GM23338 (cell line): ENCODE measurements around the gene MYOM1. TPM values are rescaled to one million over a fixed set of nuclear protein-coding genes. Genes with fewer than 3 reads are reported as not detected.

Experiments
- ATAC-seq: fragments of 200-7000 bp; cut with Tn5 transposase; 3 replicates; pipeline ENCODE4 v1.9.1; 2020
- DNase-seq: peaks from one replicate; pipeline ENCODE4 v3.0.0-alpha.2; 2015; ENCODE audit warnings: low spot score
- H2AFZ ChIP-seq: fragments of 200-600 bp; sonication (generic); 2 replicates; pipeline ENCODE4 v1.8.0; 2016; ENCODE audit warnings: antibody characterized with exemption, mild to moderate bottlenecking, moderate library complexity
- H3F3A ChIP-seq: fragments of 200-600 bp; sonication (generic); replicated peaks from 2 replicates; pipeline ENCODE4 v1.8.0; 2017; ENCODE audit warnings: antibody characterized with exemption, mixed run types, low read depth
- H3K27ac ChIP-seq: fragments of 200-600 bp; sonication (generic); 2 replicates; pipeline ENCODE4 v1.6.1; 2016; ENCODE audit warnings: low read depth
- H3K27me3 ChIP-seq: fragments of 200-600 bp; sonication (generic); 2 replicates; pipeline ENCODE4 v1.8.0; 2016; ENCODE audit warnings: mild to moderate bottlenecking, mixed run types, moderate library complexity; ENCODE audit not compliant: insufficient read depth
- H3K36me3 ChIP-seq: fragments of 200-600 bp; sonication (generic); 2 replicates; pipeline ENCODE4 v1.8.0; 2016; ENCODE audit warnings: mild to moderate bottlenecking; ENCODE audit not compliant: insufficient read depth
- H3K4me1 ChIP-seq: fragments of 200-600 bp; sonication (generic); 2 replicates; pipeline ENCODE4 v1.8.0; 2016; ENCODE audit warnings: mild to moderate bottlenecking, moderate library complexity; ENCODE audit not compliant: insufficient read depth
- H3K4me2 ChIP-seq: fragments of 200-600 bp; sonication (generic); 2 replicates; pipeline ENCODE4 v1.7.1; 2017; ENCODE audit warnings: mixed run types
- H3K4me3 ChIP-seq: fragments of 200-600 bp; sonication (generic); 2 replicates; pipeline ENCODE4 v1.6.1; 2016; ENCODE audit warnings: mixed run types
- H3K79me2 ChIP-seq: fragments of 200-600 bp; sonication (generic); replicated peaks from 2 replicates; pipeline ENCODE4 v1.8.0; 2017; ENCODE audit warnings: mild to moderate bottlenecking; ENCODE audit not compliant: insufficient read depth
- H3K9me2 ChIP-seq: fragments of 200-600 bp; sonication (generic); 2 replicates; pipeline ENCODE4 v1.8.0; 2017; ENCODE audit not compliant: insufficient read depth
- H4K20me1 ChIP-seq: fragments of 200-600 bp; sonication (generic); replicated peaks from 2 replicates; pipeline ENCODE4 v1.8.0; 2017; ENCODE audit warnings: mild to moderate bottlenecking; ENCODE audit not compliant: insufficient read depth
- H3K27ac Mint-ChIP-seq: 2 replicates; pipeline ENCODE4 v1.8.0; 2020; ENCODE audit warnings: inconsistent platforms, mild to moderate bottlenecking, moderate library complexity, mixed read lengths
- H3K27me3 Mint-ChIP-seq: 3 replicates; pipeline ENCODE4 v1.8.0; 2022; ENCODE audit warnings: low read depth, mild to moderate bottlenecking, moderate library complexity, mixed read lengths, inconsistent platforms; ENCODE audit not compliant: insufficient read depth, poor library complexity
- H3K36me3 Mint-ChIP-seq: 3 replicates; pipeline ENCODE4 v1.8.0; 2021; ENCODE audit warnings: low read depth, mild to moderate bottlenecking, inconsistent platforms, moderate library complexity, mixed read lengths
- H3K4me1 Mint-ChIP-seq: 3 replicates; pipeline ENCODE4 v1.8.0; 2020; ENCODE audit warnings: mild to moderate bottlenecking, inconsistent platforms, mixed read lengths
- H3K4me3 Mint-ChIP-seq: 3 replicates; pipeline ENCODE4 v1.8.0; 2021; ENCODE audit warnings: moderate library complexity, mild to moderate bottlenecking, inconsistent platforms, mixed read lengths
- H3K9me3 Mint-ChIP-seq: 3 replicates; pipeline ENCODE4 v1.8.0; 2020; ENCODE audit warnings: moderate library complexity, mild to moderate bottlenecking, inconsistent platforms, mixed read lengths
- CREB1 ChIP-seq: fragments of 250-450 bp; sonication (Bioruptor Pico); IDR thresholded peaks from 2 replicates; pipeline ENCODE4 v1.5.0; 2020; ENCODE audit warnings: low read depth, mild to moderate bottlenecking, moderate library complexity
- EZH2 ChIP-seq: fragments of 200-600 bp; sonication (generic); IDR thresholded peaks from one replicate; pipeline ENCODE4 v1.8.0; 2017; ENCODE audit warnings: antibody characterized with exemption, mild to moderate bottlenecking, low read depth; ENCODE audit not compliant: unreplicated experiment
- EZH2phosphoT487 ChIP-seq: fragments of 200-600 bp; sonication (generic); IDR thresholded peaks from one replicate; pipeline ENCODE4 v1.8.1; 2018; ENCODE audit warnings: antibody characterized with exemption; ENCODE audit not compliant: unreplicated experiment
- JUNB ChIP-seq: IDR thresholded peaks from one replicate; pipeline ENCODE4 v1.6.1; 2016; ENCODE audit warnings: antibody characterized with exemption; ENCODE audit not compliant: unreplicated experiment
- NANOG ChIP-seq: IDR thresholded peaks from 2 replicates; pipeline ENCODE4 v1.6.1; 2016; ENCODE audit warnings: antibody characterized with exemption, borderline replicate concordance
- POLR2AphosphoS5 ChIP-seq: IDR thresholded peaks from 2 replicates; pipeline ENCODE4 v1.6.1; 2016; ENCODE audit warnings: antibody characterized with exemption, low read depth
- STAT1 ChIP-seq: IDR thresholded peaks from one replicate; pipeline ENCODE4 v1.6.1; 2016; ENCODE audit warnings: antibody characterized with exemption; ENCODE audit not compliant: unreplicated experiment
- ZNF114 ChIP-seq: fragments of 250-450 bp; sonication (Bioruptor Pico); IDR thresholded peaks from 2 replicates; pipeline ENCODE4 v1.5.0; 2020; ENCODE audit warnings: mild to moderate bottlenecking, moderate library complexity
- ZNF331 ChIP-seq: fragments of 250-450 bp; sonication (Bioruptor Pico); IDR thresholded peaks from 2 replicates; pipeline ENCODE4 v1.5.0; 2020; ENCODE audit warnings: low read depth, mild to moderate bottlenecking, moderate library complexity
- polyA plus RNA-seq: library from polyadenylated mRNA; unstranded; fragments of >200 nt; fragmentation: Nextera tagmentation; extraction: Ambion mirVana; gene quantifications from 2 replicates; pipeline ENCODE4 v1.2.1, GENCODE V29; 2016
- total RNA-seq: library from RNA; depleted of rRNA; stranded (reverse); fragments of >200 nt; shearing (Covaris generic); gene quantifications from 2 replicates; pipeline ENCODE4 v1.2.3, GENCODE V29; 2014
- TF ChIP-seq, protein P1 (sequence below), 2 experiments: fragments of 200-600 bp in 1 of 2; sonication (generic) in 1 of 2; conservative IDR thresholded peaks; 2 replicates each; pipeline versions ENCODE4 v1.5.1 to v1.6.1; 2016 to 2017; ENCODE audit warnings: antibody characterized with exemption in 2 of 2, low read depth in 2 of 2, mild to moderate bottlenecking in 2 of 2, moderate library complexity in 1 of 2
- TF ChIP-seq, protein P2 (sequence below): IDR thresholded peaks from one replicate; pipeline ENCODE4 v1.6.1; 2018; ENCODE audit warnings: antibody characterized with exemption; ENCODE audit not compliant: unreplicated experiment
- TF ChIP-seq, protein P3 (sequence below): IDR thresholded peaks from 2 replicates; pipeline ENCODE4 v1.6.1; 2016; ENCODE audit warnings: antibody characterized with exemption
- TF ChIP-seq, protein P4 (sequence below): fragments of 250-450 bp; sonication (Bioruptor Pico); IDR thresholded peaks from 2 replicates; pipeline ENCODE4 v1.5.0; 2020; ENCODE audit warnings: mild to moderate bottlenecking, moderate library complexity

The MYOM1 gene
- total and polyA plus RNA-seq, 2 experiments from 2014 or later, result 0.27 to 0.38 TPM

DNA sequence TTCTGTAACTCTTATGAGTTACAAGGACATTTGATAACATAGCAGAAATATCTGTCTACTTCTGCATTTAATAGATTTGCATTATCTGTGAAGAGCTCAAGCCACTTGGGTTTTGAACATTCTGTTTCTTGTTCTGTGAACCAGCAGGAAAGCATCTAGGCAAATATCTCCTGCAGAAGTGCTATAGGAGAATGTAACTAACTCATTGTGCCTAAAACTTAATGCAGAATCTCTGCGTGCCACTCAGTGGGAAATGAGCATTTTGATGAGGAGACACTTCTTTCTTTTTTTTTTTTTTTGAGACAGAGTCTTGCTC is 63.5 kb downstream of the MYOM1 start:
- H3K9me2 ChIP-seq, result no peaks in the 10 kb centered on the region
- Mint-ChIP-seq H3K27ac (no peak overlapping the region), H3K36me3 (no peaks in the 10 kb centered on the region), H3K4me1 (peaks cover 2% of the 10 kb centered on the region), H3K27me3 (peaks cover 1% of the 10 kb centered on the region), H3K4me3 (no peak overlapping the region), H3K9me3 (no peaks in the 10 kb centered on the region)
- no peak overlapping the region for H3K27ac ChIP-seq
- H3K79me2 ChIP-seq, result no peaks in the 10 kb centered on the region
- H3K36me3 ChIP-seq, result no peaks in the 10 kb centered on the region
- H3K4me2 ChIP-seq, result no peak overlapping the region
- no peaks in the 10 kb centered on the region for H3F3A ChIP-seq
- ATAC-seq, result no peak
- H3K4me3 ChIP-seq, result no peak overlapping the region
- TF ChIP-seq CREB1, result no peak
- TF ChIP-seq, protein P1, sequence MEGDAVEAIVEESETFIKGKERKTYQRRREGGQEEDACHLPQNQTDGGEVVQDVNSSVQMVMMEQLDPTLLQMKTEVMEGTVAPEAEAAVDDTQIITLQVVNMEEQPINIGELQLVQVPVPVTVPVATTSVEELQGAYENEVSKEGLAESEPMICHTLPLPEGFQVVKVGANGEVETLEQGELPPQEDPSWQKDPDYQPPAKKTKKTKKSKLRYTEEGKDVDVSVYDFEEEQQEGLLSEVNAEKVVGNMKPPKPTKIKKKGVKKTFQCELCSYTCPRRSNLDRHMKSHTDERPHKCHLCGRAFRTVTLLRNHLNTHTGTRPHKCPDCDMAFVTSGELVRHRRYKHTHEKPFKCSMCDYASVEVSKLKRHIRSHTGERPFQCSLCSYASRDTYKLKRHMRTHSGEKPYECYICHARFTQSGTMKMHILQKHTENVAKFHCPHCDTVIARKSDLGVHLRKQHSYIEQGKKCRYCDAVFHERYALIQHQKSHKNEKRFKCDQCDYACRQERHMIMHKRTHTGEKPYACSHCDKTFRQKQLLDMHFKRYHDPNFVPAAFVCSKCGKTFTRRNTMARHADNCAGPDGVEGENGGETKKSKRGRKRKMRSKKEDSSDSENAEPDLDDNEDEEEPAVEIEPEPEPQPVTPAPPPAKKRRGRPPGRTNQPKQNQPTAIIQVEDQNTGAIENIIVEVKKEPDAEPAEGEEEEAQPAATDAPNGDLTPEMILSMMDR (conservative IDR thresholded peaks at IDR 0.05; ENCODE audit: low read depth in 2 of 2), result no peak
- TF ChIP-seq EZH2phosphoT487, result no peak
- TF ChIP-seq, protein P2, sequence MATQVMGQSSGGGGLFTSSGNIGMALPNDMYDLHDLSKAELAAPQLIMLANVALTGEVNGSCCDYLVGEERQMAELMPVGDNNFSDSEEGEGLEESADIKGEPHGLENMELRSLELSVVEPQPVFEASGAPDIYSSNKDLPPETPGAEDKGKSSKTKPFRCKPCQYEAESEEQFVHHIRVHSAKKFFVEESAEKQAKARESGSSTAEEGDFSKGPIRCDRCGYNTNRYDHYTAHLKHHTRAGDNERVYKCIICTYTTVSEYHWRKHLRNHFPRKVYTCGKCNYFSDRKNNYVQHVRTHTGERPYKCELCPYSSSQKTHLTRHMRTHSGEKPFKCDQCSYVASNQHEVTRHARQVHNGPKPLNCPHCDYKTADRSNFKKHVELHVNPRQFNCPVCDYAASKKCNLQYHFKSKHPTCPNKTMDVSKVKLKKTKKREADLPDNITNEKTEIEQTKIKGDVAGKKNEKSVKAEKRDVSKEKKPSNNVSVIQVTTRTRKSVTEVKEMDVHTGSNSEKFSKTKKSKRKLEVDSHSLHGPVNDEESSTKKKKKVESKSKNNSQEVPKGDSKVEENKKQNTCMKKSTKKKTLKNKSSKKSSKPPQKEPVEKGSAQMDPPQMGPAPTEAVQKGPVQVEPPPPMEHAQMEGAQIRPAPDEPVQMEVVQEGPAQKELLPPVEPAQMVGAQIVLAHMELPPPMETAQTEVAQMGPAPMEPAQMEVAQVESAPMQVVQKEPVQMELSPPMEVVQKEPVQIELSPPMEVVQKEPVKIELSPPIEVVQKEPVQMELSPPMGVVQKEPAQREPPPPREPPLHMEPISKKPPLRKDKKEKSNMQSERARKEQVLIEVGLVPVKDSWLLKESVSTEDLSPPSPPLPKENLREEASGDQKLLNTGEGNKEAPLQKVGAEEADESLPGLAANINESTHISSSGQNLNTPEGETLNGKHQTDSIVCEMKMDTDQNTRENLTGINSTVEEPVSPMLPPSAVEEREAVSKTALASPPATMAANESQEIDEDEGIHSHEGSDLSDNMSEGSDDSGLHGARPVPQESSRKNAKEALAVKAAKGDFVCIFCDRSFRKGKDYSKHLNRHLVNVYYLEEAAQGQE, result no peak
- no peak for TF ChIP-seq JUNB
- no peak for TF ChIP-seq STAT1
- TF ChIP-seq NANOG, result no peak
- TF ChIP-seq ZNF114 (CRISPR knock-in tag), result no peak
- no peak for TF ChIP-seq POLR2AphosphoS5
- no peak for TF ChIP-seq EZH2
- TF ChIP-seq ZNF331 (CRISPR knock-in tag), result no peak
- TF ChIP-seq, protein P3, sequence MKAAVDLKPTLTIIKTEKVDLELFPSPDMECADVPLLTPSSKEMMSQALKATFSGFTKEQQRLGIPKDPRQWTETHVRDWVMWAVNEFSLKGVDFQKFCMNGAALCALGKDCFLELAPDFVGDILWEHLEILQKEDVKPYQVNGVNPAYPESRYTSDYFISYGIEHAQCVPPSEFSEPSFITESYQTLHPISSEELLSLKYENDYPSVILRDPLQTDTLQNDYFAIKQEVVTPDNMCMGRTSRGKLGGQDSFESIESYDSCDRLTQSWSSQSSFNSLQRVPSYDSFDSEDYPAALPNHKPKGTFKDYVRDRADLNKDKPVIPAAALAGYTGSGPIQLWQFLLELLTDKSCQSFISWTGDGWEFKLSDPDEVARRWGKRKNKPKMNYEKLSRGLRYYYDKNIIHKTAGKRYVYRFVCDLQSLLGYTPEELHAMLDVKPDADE, result no peak
- TF ChIP-seq, protein P4, sequence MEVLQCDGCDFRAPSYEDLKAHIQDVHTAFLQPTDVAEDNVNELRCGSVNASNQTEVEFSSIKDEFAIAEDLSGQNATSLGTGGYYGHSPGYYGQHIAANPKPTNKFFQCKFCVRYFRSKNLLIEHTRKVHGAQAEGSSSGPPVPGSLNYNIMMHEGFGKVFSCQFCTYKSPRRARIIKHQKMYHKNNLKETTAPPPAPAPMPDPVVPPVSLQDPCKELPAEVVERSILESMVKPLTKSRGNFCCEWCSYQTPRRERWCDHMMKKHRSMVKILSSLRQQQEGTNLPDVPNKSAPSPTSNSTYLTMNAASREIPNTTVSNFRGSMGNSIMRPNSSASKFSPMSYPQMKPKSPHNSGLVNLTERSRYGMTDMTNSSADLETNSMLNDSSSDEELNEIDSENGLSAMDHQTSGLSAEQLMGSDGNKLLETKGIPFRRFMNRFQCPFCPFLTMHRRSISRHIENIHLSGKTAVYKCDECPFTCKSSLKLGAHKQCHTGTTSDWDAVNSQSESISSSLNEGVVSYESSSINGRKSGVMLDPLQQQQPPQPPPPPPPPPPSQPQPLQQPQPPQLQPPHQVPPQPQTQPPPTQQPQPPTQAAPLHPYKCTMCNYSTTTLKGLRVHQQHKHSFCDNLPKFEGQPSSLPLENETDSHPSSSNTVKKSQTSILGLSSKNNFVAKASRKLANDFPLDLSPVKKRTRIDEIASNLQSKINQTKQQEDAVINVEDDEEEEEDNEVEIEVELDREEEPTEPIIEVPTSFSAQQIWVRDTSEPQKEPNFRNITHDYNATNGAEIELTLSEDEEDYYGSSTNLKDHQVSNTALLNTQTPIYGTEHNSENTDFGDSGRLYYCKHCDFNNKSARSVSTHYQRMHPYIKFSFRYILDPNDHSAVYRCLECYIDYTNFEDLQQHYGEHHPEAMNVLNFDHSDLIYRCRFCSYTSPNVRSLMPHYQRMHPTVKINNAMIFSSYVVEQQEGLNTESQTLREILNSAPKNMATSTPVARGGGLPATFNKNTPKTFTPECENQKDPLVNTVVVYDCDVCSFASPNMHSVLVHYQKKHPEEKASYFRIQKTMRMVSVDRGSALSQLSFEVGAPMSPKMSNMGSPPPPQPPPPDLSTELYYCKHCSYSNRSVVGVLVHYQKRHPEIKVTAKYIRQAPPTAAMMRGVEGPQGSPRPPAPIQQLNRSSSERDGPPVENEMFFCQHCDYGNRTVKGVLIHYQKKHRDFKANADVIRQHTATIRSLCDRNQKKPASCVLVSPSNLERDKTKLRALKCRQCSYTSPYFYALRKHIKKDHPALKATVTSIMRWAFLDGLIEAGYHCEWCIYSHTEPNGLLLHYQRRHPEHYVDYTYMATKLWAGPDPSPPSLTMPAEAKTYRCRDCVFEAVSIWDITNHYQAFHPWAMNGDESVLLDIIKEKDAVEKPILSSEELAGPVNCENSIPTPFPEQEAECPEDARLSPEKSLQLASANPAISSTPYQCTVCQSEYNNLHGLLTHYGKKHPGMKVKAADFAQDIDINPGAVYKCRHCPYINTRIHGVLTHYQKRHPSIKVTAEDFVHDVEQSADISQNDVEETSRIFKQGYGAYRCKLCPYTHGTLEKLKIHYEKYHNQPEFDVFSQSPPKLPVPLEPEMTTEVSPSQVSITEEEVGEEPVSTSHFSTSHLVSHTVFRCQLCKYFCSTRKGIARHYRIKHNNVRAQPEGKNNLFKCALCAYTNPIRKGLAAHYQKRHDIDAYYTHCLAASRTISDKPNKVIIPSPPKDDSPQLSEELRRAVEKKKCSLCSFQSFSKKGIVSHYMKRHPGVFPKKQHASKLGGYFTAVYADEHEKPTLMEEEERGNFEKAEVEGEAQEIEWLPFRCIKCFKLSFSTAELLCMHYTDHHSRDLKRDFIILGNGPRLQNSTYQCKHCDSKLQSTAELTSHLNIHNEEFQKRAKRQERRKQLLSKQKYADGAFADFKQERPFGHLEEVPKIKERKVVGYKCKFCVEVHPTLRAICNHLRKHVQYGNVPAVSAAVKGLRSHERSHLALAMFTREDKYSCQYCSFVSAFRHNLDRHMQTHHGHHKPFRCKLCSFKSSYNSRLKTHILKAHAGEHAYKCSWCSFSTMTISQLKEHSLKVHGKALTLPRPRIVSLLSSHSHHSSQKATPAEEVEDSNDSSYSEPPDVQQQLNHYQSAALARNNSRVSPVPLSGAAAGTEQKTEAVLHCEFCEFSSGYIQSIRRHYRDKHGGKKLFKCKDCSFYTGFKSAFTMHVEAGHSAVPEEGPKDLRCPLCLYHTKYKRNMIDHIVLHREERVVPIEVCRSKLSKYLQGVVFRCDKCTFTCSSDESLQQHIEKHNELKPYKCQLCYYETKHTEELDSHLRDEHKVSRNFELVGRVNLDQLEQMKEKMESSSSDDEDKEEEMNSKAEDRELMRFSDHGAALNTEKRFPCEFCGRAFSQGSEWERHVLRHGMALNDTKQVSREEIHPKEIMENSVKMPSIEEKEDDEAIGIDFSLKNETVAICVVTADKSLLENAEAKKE, result no peak
- H3K27me3 ChIP-seq, result no peaks in the 10 kb centered on the region
- H2AFZ ChIP-seq, result no peak overlapping the region
- DNase-seq, result no peak
- no peaks in the 10 kb centered on the region for H3K4me1 ChIP-seq
- no peaks in the 10 kb centered on the region for H4K20me1 ChIP-seq
